ENCODE results near the gene AFDN.

AFDN gene

DNA sequence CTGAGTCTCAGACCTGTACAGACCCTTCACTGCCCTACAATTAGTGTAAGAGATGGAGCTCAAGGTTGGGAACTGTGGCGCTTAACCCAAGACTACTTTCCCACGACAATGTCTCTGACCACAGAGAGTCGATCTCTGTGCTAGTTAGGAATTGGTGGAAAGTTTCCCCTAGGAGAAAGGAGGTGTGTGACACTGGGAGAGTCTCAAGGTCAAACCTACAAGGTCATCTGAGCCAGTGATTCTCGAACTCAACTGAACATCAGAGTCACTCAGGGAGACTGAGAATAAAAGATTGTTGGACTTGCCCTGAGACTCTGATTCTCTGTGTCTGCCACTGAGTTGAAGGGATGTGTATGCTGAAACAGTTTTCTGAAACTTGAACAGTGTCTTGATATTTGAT, 9.7 kb upstream of the AFDN start:
- no peak overlapping the region for H3K4me3 ChIP-seq (ENCODE audit: low read depth, low read length)

DNA sequence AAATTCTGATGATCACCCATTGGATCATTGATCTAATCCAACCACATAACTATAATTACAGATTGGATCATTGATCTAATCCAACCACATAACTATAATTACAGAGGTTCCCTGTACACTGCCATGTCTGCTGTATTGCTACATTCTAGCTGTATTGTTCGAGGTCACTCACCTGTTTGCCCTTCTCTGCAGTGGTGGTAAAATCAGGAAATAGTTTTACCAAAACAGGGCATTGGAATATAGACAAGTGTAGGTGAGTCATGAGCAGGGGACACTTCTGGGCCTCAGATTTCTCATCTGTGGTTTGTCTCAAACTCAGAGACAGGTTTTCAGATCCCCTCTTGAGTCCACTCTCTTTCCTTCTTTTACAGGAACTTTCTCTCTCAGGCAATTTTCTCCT, 9.0 kb upstream of the AFDN start:
- H3K4me3 ChIP-seq (ENCODE audit: low read depth, low read length), result no peak overlapping the region

DNA sequence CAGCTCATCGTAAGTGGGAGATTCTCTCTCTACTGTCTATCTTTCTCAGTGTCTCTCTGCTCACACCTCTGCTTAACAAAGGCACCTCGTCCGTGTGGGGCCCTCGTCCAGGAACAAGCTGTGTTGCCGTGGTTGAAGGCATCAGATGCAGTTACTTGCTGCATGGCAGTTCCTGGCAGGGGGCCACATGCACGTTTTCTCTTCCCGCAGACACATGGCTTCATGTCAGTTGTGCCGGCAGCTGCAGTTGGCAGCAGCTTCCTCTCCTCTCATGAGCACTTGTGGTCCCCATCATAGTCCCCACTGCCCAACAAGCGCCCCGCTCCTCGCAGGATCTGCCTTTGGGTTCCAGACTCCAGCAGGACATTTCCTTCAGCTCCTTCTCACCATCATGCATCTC, 7.1 kb upstream of the AFDN start:
- no peak overlapping the region for H3K4me3 ChIP-seq (ENCODE audit: low read depth, low read length)

DNA sequence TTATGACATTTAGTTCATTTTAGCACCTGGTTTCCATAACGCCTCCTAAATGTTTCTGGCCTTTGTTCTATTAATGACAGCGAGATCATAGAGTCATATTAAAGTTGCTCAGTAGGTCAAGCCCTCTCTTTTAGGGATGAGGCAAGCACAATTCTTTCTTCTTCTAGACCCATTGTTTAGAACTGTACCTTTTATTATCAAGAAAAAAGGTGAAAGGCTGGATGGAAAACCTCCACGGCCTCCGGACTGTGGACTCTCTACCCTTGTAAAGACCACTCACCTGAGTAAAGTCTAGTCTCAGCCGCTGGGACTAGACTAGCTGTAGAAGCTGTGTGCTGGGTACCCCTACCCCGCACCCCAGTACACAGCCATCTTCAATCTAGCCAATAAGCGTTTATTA, 6.0 kb upstream of the AFDN start:
- no peak overlapping the region for H3K4me3 ChIP-seq (ENCODE audit: low read depth, low read length)

DNA sequence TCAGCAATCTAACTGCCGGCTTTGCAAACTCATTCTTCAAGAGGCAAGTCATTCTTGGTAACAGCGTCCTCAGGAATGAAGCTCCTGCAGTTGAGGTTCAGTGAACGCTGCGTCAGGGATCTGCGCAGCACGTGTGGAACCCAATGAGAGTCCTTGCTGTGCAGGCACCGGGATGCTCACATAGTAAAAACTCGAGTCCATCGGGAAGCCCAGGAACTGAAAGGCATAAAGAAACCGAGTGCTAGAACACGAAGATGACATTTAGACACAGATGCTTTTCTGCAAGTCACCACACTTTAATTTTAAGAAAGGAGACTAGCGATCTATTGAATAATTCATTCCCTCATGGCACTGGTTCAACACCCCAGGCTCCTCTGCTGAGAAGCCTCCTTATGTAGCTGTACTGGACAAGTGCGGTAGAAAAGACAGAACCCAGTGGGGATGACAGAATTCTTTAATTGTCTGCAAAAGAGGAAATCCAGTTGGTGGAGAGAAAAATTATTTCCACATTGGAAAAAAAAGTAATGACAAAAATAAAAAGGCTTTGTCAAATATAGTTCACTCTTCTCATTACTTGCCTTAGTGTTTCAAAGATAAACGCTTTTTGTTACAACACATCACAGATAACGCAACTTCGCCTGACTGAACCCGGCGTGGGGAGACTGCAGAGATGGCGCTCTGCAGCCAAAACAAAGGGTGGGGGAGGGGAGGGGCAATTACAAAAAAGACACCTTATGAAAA, 1.9 kb upstream of the AFDN start:
- peak overlapping the region; percentile 87 for H3K4me3 ChIP-seq (ENCODE audit: low read depth, low read length)

DNA sequence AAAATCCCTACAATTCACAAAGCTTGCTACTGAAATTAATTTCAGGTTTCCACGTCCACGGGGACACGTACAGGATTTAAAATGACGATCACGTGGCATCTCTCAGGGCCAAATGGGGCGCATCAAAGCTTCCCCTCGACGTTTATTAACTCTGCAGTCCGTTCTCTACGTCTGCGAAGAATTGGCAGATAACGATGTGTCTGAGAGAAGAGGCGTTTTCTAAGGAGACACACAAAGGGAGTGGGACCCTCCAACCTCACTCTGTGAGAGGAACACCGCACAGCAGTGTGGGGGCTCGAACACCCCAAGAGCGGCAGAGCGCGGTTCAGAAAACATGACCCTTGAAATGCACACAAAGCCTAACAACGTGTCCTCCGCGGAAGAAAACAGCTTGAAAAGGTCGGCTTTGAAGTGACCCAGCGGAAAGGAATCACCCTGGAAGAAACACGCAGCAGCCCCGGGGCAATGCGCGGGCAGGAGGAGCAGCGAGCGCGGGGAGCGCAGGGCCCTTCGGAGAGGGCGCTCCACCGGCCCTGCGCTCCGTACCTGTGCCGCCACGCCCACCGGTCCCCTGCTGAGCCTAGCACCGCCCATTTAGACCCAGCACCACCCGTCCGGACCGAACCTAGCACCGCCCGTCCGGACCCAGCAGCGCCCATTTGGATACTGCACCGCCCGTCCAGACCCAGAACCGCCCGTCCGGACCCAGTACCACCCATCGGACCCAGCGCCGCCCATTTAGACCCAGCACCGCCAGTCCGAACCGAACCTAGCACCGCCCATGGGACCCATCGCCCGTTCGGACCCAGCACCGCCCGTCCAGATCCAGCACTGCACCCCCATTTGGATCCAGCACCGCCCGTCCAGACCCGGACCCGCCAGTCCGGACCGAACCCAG, 1.1 kb upstream of the AFDN start:
- peak overlapping the region; percentile 87 for H3K4me3 ChIP-seq (ENCODE audit: low read depth, low read length)

DNA sequence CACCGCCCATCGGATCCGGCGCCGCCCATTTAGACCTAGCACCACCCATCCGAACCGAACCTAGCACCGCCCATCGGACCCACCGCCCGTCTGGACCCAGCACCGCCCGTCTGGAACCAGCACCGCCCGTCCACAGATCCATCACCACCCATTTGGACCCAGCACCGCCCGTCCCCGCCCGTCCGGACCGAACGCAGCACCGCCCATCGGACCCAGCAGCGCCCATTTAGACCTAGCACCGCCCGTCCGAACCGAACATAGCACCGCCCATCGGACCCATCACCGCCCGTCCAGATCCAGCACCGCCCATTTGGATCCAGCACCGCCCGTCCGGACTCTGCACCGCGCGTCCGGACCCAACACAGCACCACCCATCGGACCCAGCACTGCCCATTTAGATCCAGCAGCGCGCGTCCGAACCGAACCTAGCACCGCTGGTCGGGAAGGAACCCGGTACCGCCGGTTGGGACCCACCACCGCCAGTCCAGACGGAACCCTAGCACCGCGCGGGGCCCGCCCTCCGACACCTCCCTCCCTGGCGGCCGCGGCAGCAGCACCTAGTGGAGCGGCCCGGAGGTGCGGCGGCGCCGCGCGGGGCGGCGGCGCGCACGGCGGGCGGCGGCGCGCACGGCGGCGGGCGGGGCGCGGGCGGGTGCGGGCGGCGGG, 348 bp upstream of the AFDN start:
- peak overlapping the region; percentile 87 for H3K4me3 ChIP-seq (ENCODE audit: low read depth, low read length)

DNA sequence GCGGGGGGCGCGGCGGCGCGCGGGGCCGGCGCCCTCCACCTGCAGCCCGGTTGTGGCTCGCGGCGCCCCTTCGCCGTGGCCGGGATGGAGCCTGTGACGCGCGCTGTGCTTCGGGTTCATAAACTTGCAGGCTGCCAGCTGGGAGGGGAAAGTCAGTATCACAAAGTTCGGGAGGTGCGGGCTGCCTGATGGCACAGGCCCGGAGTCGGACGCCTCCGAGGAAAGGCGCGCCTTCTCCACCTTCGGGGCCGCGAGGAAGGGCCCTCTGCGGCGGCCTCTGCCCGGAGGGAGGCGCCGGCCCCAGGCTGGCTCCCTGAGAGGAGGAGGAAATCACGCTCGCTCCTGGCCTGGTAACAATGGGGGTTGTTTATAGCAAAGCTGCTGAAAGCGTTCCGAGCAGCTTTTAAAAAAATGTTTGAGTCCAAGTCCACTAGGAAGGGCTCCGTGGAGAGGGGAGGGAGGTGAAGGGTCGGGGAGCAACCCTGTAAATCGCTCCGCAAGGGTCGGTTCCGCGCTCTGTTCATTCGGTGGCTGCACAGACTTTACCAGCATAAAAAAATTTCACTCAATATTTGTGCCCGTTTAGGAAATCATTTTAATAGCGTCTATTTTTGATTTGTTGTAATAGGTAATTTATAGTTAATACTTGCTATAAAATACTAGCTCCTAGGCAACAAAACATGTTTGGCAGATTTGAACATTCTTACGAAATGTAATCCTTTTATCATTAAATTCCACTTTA, 1.0 kb downstream of the AFDN start:
- peak overlapping the region; percentile 64 for H3K4me3 ChIP-seq (ENCODE audit: low read depth, low read length)

DNA sequence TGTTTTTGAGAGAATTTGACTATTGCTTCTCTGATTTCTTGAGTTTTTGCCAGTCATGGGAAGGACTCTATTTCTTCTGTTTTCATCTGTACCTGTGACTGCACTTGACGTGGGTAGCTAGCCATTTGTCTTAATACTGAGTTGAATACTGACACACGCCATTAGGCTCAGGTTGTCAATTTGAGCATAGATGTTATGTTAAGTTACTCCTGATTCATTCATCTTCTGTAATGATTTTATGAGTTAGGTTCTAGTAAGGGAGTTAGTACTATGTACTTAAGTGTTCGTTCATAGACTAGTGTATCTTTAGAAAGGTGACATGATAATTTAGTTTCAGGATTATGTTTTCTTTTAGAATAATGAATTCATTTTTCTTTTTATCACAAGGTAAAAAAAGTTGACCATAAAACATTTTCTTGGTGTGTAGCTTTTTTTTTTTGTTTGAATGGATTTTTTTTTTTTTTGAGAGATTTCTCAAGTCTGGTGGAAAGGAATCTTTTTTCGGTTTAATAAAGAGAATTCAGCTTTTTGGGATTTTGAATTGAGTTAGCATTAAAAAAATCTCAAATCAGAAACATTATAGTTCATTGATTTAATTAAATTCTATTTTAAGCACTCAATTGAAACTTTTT, 1.7 kb downstream of the AFDN start:
- H3K4me3 ChIP-seq (ENCODE audit: low read depth, low read length), result peak overlapping the region; percentile 64

DNA sequence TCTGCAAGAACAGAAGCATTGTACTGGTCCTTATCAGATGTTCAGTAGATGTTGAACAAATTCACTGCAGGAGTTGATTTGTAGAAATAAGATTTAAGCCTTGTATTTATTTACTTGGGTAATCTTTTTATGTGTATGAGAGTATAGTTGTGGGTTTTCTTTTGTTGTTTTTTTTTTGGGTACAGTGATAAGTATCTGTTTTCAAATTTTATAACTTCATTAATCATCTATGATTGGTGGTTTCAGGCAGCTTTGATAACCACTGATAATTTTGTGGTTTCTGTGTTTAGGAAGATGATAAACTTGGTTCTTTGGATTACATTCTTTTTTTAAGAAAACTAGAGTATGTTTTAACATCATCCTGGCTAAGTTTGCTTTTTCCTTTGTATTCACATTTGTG, 2.8 kb downstream of the AFDN start:
- no peak overlapping the region for H3K4me3 ChIP-seq (ENCODE audit: low read depth, low read length)

DNA sequence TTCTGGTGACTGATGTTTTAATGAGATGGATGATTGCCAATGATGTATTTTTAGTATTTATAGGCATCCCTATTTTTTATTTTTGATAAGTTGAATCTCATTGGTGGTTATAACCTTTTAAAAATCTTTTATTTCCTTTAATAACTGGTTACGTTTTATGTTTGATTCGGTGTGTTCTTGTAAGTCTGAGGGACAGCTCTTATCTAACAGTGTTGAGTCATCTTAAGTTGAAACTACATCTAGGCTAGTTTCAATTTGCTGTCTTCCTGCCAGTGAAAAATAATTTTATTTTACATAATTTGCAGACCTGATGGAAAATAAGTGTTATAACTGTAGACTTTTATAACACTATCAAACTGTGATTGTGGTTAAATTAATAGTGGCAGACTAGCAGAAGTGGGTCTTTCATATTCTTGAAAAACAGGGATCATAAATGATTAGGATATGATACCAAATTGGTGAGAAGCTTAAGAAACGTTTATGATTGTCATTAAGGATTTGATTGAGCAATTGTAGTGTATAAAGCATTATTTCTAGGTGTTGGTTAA, 4.6 kb downstream of the AFDN start:
- H3K4me3 ChIP-seq (ENCODE audit: low read depth, low read length), result no peak overlapping the region

DNA sequence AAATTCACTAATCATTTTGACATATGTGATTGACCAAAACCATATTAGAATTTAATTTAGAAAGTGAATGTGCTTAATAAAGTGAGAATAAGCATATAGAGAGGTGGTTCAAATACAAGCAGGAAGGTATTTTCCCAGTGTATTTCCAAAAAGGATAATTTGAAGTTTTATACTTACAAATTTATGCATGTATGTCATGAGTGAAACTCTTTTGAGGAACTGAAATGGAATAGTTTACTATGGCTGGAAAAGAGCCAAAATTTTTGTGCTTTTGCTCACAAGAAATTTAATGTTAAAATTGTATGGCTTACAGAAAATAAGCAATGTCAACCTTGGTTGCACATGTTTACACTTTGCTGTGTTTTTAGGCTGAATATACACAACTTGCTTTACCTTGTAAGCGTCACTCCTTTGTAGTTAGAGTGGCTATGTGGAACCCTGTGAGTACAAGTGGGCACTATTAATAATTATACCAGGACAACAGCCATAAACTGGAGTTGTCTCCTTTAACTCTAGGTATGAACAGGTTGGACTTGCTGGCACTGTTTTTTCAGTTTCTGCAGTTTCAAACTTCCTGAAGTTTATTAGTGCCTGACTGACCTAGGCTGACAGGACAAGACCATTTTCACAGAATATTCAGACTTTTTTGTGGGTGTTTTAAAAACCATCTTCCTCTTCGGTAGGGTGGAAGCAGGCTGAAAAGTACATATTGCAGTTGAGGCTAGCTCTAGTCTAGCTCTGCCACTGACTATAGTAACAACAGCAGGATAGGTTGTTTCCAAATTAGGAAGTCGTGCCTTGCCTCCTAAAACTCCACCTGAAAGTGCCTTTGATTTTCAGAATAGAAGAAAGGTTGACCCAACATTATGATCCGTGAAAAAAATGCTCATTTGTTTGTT, 6.0 kb downstream of the AFDN start:
- H3K4me3 ChIP-seq (ENCODE audit: low read depth, low read length), result no peak overlapping the region

DNA sequence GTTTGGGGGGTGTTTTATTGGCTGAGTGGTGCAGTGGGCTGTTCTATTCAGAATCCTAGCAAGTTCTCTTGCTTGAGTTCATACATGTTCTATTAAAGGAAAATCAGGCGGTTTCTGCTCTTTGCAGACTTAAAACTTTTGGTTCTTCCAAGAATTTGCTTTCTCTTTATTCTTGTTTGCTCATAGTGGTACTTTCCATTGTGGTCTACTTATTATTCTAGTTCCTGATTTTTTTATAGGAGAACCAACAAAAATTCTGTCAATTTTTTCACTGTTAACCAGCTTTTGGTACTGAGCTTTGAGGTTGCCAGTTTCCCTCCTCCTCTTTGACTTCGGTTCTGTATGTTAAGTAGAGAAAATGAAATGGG, 6.7 kb downstream of the AFDN start:
- no peak overlapping the region for H3K4me3 ChIP-seq (ENCODE audit: low read depth, low read length)

DNA sequence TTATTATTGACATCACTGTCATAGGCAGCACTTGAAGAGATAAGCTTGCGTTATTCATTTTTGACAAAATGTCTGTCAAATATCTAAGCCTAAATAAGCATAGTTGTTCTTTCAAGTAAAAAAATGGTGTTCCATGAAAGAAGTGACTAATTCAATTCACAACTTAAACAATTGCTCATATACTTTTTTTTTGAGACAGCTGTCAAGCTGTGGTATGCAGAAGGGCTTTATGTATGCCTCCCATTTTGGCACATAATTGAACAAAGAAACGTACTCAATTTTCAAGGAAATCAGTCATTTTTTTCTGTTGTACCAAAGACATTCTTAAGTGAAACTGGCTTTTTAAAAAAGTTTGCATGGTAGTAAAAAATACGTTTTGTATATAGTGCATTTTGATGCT, 8.5 kb downstream of the AFDN start:
- no peak overlapping the region for H3K4me3 ChIP-seq (ENCODE audit: low read depth, low read length)

DNA sequence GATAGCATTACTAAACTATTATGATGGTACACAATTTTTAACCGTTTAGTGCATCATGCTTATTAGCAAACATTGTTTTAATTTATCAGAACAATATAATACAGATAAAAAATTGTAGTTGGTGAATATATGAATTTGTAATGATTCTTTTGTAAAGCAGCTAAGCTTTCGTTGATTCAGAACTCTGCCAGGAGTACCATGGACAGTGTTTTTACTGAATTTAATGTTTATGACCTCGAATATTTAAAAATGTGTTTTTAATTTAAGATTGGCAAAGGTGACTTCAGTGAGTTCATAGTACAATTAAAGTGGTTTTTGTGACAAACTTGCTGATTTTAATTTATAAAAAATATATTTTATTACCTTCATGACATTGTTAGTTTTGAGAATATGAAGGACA, 10.0 kb downstream of the AFDN start:
- H3K4me3 ChIP-seq (ENCODE audit: low read depth, low read length), result no peak overlapping the region

DNA sequence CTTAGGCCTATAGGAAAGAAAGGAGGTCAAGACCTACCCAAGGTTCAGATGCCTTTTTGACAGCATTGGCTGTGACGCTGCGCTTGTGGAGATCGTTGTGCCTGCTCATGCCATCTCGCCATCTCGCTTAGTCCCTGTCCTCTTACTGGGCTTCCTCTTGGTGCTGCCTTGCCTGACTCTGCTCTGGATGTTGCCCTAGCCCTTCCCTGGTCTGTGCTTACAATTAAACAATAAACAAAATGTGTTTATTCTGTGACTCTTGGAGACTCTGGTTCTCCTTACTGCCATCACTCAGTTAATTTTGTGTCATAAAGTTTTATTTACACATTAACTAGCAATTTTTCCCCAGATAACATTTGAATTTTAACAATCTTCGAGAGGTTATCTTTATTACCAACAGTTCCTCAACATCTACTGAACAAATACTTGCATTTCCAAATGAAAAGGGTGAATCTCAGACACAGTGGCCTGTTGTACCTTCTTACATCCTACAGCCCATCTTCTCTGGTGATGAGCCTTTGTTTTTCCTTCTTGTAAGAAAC, 11.6 kb downstream of the AFDN start:
- no peak overlapping the region for H3K4me3 ChIP-seq (ENCODE audit: low read depth, low read length)

DNA sequence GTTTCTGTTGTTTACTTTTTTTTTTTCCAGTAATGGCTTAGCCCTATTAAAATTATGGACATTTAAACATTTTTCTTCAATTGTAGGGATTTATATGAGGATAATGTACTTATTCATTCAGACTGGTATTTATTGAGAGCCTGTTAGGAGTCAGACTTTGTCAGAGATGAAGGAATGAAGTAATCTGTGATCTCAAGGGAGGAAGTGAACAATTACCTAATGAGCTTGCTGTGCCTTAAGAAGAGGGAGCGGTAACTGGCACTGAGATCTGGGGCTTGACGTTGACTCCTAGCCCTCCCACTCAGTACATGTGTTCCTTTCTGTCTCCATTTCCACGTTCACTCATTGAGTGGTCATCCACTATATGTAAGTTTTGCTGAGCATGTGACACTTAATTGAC, 12.6 kb downstream of the AFDN start:
- H3K4me3 ChIP-seq (ENCODE audit: low read depth, low read length), result no peak overlapping the region

DNA sequence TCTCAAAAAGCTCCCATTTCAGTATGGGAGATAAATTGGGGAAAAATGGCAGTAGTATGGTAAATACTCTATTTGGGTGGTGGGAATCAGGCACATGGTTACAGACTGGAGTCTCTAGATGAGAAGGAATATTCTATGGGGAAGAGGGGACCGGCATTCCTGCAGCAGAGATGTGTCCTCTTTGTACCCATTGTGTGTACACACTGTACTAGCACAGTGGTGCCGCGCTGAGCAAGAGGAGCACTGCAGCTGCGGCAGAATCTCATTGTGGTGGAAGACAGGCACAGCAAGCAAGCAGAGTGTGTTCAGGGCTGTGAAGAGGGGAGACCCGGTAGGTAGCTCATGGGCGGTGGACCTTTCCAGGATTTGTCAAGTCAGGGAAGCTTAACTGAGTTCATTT, 13.0 kb downstream of the AFDN start:
- no peak overlapping the region for H3K4me3 ChIP-seq (ENCODE audit: low read depth, low read length)

DNA sequence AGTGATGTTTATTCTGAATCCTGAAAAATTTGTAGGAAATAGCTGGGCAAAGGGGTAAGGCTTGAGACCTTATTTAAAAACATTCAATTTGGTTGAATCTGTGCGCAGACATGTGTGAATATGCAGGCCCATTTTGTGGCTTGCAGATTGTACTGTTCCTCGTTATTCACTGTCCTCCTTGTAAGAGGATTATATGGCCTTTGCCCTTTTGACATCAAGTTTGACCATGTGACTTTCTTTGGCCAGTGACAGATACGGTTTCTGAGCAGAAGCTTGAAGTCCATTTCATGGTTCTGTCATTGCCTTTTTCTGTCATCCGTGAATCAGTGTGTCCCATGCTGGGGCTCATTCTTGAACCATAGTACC, 13.4 kb downstream of the AFDN start:
- H3K4me3 ChIP-seq (ENCODE audit: low read depth, low read length), result no peak overlapping the region

Measured in iPS-11a (cell line).